Omental fat pad (tissue), 4 donors: ENCODE data around the gene EMC10. TPM values are rescaled to one million over a fixed set of nuclear protein-coding genes. Genes with fewer than 3 reads are reported as not detected.
A peak's percentile ranks its signal among the peaks of the same experiment; 100 is the strongest.

ENCODE experiments used
- ATAC-seq: fragments of 150-250 bp; one replicate; pipeline ENCODE4 v1.9.1; 2016; ENCODE audit warnings: mild to moderate bottlenecking, moderate library complexity; ENCODE audit not compliant: low FRiP score
- DNase-seq: peaks from one replicate; pipeline ENCODE4 v3.0.0-alpha.2; 2019; ENCODE audit warnings: low spot score
- total RNA-seq, 4 donors: library from RNA; depleted of rRNA; stranded (reverse); fragments of >200 nt; gene quantifications; one replicate each; pipeline ENCODE4 v1.1.0, GENCODE V29; 2016
- TF ChIP-seq, protein P1 (sequence below), 3 donors: fragments of 450-650 bp; IDR thresholded peaks; one replicate each; pipeline ENCODE4 v1.5.1; 2016 to 2017; ENCODE audit warnings: antibody characterized with exemption in 3 of 3, mild to moderate bottlenecking in 3 of 3, moderate library complexity in 2 of 3

The EMC10 gene
- total RNA-seq = 10 to 100 TPM; 41.6 to 52.1 (median 47.5) TPM

DNA sequence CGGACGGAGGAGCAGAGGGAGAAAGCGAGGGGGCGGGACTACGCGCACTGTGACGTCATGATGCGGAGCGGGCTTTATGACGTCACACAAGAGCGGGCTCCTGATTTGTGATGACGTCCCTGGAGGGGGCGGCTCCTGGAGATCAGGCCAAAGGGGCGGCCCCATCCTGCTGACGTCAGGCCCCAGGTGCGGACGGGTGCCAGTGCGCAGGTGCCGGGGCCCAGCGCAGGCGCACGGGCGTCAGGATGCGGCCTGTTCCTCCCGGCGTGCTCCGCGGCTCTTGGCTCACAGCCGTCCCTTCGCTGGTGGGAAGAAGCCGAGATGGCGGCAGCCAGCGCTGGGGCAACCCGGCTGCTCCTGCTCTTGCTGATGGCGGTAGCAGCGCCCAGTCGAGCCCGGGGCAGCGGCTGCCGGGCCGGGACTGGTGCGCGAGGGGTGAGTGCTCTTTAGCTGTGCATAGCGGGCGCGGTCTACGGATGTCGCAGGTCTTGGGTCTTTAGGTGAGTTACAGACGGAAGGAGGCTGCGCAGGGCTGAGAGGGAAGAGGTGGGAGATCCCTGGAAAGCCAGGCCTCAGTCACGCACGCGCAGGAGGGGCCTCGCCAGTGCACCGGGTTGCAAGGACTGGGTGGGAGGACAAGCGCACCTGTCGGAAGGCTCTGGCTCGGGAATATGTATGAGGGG is at the start of gene EMC10, which contains the start of gene GARIN5A:
Gene EMC10 (plus strand): TSS at position 284 of the 683 bp plus-strand sequence. CDS start 38 bp downstream, at position 322.
Gene GARIN5A (minus strand): TSS at position 625 of the 683 bp plus-strand sequence. CDS start 460 bp downstream, at position 165.
- TF ChIP-seq, protein P1, sequence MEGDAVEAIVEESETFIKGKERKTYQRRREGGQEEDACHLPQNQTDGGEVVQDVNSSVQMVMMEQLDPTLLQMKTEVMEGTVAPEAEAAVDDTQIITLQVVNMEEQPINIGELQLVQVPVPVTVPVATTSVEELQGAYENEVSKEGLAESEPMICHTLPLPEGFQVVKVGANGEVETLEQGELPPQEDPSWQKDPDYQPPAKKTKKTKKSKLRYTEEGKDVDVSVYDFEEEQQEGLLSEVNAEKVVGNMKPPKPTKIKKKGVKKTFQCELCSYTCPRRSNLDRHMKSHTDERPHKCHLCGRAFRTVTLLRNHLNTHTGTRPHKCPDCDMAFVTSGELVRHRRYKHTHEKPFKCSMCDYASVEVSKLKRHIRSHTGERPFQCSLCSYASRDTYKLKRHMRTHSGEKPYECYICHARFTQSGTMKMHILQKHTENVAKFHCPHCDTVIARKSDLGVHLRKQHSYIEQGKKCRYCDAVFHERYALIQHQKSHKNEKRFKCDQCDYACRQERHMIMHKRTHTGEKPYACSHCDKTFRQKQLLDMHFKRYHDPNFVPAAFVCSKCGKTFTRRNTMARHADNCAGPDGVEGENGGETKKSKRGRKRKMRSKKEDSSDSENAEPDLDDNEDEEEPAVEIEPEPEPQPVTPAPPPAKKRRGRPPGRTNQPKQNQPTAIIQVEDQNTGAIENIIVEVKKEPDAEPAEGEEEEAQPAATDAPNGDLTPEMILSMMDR (IDR thresholded peaks at IDR 0.05) = no peak
- DNase-seq (peak; percentile 73), ATAC-seq (peak; percentile 93)

DNA sequence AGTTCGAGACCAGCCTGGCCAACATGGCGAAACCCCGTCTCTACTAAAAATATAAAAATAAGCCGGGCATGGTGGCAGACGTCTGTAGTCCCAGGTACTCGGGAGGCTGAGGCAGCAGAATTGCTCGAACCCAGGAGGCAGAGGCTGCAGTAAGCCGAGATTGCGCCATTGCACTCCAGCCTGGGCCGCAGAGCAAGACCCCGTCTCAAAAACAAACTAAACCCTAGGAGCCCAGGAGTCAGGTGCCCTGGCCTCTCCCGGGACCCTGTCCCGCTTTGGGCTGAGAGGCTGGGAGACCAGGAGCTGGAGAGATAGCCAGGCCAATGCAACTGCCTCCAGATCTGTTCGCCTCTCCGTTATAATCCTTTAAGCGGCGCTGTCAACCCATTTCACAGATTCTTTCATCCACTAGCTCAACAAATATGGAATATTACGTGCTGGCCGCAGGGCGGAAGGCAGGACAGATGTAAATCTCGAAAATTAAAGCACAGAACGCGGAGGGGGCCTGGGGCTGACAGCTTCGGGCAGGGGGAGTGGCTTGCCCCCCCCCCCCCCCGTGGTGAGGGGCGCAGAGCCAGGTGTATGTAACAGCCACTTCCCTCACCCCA is 48.9 kb upstream of the EMC10 start:
- no peak for ATAC-seq
- no peak for DNase-seq
- TF ChIP-seq, protein P1 (IDR thresholded peaks at IDR 0.05) = no peak

DNA sequence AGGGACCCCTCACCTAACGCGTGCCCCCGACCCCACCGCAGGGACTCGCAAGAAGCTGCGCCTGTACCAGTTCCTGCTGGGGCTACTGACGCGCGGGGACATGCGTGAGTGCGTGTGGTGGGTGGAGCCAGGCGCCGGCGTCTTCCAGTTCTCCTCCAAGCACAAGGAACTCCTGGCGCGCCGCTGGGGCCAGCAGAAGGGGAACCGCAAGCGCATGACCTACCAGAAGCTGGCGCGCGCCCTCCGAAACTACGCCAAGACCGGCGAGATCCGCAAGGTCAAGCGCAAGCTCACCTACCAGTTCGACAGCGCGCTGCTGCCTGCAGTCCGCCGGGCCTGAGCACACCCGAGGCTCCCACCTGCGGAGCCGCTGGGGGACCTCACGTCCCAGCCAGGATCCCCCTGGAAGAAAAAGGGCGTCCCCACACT is 48.3 kb upstream of the EMC10 start:
- TF ChIP-seq, protein P1 (IDR thresholded peaks at IDR 0.05) = no peak
- DNase-seq (peak; percentile 44), ATAC-seq (peak; percentile 17)

DNA sequence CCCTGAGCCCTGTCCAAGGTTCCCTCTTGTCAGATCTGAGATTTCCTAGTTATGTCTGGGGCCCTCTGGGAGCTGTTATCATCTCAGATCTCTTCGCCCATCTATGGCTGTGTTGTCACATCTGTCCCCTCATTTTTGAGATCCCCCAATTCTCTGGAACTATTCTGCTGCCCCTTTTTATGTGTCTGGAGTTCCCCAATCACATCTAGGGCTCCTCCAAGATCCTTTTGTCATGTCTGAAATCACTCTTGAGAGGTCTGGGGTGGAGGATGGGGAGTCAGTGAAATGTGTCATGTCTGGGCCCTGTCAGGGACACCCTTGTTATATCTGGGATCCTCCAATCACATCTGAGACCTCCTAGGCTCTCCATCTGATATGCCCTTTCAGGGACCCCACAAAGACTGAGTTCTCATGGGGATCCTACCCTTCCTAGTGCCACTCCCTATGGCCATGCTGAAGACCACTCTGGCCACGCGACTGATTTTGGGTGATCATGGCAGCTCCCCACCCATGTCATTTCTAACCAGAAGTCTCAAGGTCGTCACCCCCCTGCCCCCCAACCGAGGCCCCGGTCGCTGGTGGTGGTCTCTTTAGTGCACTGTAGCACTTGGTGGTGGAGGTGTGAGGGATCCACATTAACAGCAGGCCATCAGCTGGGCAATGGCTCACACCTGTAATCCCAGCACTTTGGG is 47.4 kb upstream of the EMC10 start:
- no peak for DNase-seq
- no peak for ATAC-seq
- TF ChIP-seq, protein P1 (IDR thresholded peaks at IDR 0.05) = no peak

DNA sequence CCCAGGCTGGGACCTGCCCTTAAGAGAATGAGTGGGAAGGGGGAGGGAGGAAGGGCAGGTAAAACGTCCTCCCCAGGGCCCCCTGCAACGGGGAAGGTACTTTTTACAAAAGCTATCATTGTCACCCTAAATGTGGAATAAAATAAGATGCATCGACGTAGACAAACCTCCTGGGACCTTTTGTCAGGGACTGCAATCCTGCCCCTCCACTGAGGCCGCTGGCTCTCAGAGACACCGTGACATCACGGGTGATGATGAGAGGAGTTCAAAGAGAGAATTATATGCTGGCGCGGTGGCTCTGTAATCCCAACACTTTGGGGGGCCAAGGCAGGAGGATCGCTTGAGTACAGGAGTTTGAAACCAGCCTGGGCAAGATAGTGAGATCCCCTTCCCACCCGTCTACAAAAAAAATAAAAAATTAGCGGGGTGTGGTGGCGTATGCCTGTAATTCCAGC is 45.4 kb upstream of the EMC10 start:
- DNase-seq = no peak
- no peak for ATAC-seq

DNA sequence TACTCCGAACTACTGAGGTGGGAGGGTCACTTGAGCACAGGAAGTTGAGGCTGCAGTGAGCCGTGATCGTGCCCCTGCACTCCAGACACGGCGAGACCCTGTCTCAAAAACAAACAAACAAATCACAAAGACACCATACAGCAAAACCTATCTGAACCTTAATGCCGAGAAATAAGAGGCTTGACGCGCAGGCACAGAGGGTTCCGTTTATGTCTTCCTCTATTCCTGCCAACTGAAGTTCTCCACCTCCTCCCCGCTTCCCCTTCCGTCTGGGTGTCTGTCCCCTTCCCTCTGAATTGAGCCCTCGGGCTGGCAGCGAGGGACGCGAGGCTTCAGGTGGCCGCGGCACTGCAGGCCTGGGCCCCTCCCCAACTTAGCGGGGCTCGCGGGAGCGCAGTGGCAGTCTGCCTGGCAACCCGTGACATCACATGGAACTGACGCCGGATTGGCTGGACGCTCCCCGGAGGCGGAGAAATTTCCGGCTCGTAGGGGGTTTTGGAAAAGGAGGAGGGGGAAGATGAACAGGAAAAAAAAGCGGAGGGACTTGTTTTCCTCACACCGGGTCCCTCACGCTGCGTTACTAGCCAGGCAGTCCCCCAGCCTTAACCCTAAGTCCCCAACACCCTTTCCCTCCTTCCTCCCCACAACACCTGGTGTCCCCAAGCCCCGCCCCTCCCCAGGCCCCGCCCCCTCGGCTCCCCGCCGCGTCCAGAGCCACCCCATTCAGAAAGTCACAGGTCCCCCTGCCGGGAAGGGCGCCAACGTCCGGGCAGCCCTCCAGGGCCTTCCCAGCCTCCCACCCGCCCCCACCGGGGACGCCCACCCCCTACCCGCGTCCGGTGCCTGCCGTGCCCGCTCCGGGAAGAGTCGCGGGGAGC is 44.7 kb upstream of the EMC10 start:
- TF ChIP-seq, protein P1 (IDR thresholded peaks at IDR 0.05) = no peak
- DNase-seq = peak; percentile 81
- peak; percentile 80 for ATAC-seq

More for the DNA sequence above, 45.4 kb upstream of the EMC10 start:
- TF ChIP-seq, protein P1 (IDR thresholded peaks at IDR 0.05) = no peak
